ENCODE measurements around the gene CHD5.

Gene CHD5

GRCh38 chr1:6200188-6200809, 20.2 kb upstream of the CHD5 start:
- no peak for DNase-seq

GRCh38 chr1:6199298-6200187, 19.4 kb upstream of the CHD5 start, which contains the start of gene RPL22:
Gene RPL22 (minus strand): TSS chr1:6199595. CDS start chr1:6199573, 22 bp downstream.
- peak; percentile 76 for DNase-seq

GRCh38 chr1:6198646-6199297, 18.7 kb upstream of the CHD5 start:
- DNase-seq: no peak

GRCh38 chr1:6197746-6198427, 17.8 kb upstream of the CHD5 start:
- no peak for DNase-seq

- DNase-seq: no peak
These were observed 11.8 kb upstream of the CHD5 start for GRCh38 chr1:6191968-6192367.

- DNase-seq: no peak
These were observed 8.3 kb upstream of the CHD5 start for GRCh38 chr1:6188466-6188865.

- no peak for DNase-seq
These were observed 5.7 kb upstream of the CHD5 start for GRCh38 chr1:6185635-6186382.

- no peak for DNase-seq
These were observed 5.0 kb upstream of the CHD5 start for GRCh38 chr1:6185151-6185550.

- no peak for DNase-seq
These were observed 4.1 kb upstream of the CHD5 start for GRCh38 chr1:6184083-6184783.

- peak; percentile 18 for DNase-seq
These were observed 3.4 kb upstream of the CHD5 start for GRCh38 chr1:6183520-6183989.

- DNase-seq: peak; percentile 37
These were observed 1.2 kb upstream of the CHD5 start for GRCh38 chr1:6181347-6181770.

GRCh38 chr1:6180707-6181311, 688 bp upstream of the CHD5 start:
- DNase-seq: no peak

- peak; percentile 28 for DNase-seq
These were observed 451 bp downstream of the CHD5 start for GRCh38 chr1:6179564-6180175.

GRCh38 chr1:6178751-6179563, 1.2 kb downstream of the CHD5 start:
- DNase-seq: peak; percentile 36

- peak; percentile 19 for DNase-seq
These were observed 2.3 kb downstream of the CHD5 start for GRCh38 chr1:6177681-6178380.

- DNase-seq: no peak
These were observed 3.3 kb downstream of the CHD5 start for GRCh38 chr1:6176779-6177178.

GRCh38 chr1:6175411-6175828, 4.7 kb downstream of the CHD5 start:
- no peak for DNase-seq

- DNase-seq: no peak
These were observed 5.3 kb downstream of the CHD5 start for GRCh38 chr1:6174621-6175410.
